ENCODE results near the gene UCKL1.

DNA sequence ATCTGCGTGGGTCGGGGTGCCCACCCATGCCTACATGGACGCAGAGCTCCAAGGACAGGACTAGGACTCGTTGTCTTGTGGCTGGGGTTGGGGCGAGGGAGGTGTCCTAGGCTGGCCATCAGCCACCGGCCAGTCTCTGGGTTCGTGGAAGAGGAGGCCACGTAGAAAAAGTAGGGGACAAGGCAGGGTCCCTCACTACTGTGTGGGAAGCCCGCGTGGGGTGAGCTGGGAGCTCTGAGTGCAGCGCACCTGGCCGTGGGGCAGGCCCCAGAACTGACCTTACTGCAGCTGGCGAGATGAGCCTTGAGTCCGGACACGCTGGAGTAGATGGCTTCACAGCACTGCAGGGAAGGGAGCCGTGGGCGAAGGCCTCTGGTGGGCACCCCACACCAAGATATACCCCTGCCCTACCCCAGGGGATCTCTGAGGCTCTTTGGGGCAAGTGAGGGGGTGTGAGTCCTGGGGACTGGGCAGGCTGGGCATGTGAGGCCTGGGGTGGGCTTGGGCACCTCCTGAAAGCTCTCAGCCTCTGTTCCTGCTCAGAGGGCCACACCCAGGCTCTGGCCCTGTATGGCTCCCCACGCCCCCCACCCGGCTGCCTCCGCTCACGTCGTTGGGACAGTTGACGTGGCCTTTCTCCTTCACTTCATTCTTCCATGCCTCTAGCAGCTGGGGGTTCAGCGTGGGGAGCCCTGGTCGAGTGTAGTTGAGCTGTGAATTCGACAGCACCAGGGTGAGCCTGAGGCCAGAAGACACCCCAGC is 5.6 kb upstream of the UCKL1 start:
- TF ChIP-seq CTCF (IDR thresholded peaks at IDR 0.05) (no peak), POLR2A (IDR thresholded peaks at IDR 0.05) (no peak)

Data from prostate gland (tissue), 2 donors.